NCI-H748 (cell line): Measurements from ENCODE around the gene NEU2.
A peak's percentile ranks its signal among the peaks of the same experiment; 100 is the strongest.
"Not testable (repeated sequence)": the region's sequence is repeated elsewhere in the genome, so short reads cannot be mapped to it uniquely, and the experiment has no call there.

Source experiments
- DNase-seq: peaks from one replicate; lab custom pipeline; 2025; ENCODE audit not compliant: unreplicated experiment; lab: John Stamatoyannopoulos, UW

Gene NEU2

DNA sequence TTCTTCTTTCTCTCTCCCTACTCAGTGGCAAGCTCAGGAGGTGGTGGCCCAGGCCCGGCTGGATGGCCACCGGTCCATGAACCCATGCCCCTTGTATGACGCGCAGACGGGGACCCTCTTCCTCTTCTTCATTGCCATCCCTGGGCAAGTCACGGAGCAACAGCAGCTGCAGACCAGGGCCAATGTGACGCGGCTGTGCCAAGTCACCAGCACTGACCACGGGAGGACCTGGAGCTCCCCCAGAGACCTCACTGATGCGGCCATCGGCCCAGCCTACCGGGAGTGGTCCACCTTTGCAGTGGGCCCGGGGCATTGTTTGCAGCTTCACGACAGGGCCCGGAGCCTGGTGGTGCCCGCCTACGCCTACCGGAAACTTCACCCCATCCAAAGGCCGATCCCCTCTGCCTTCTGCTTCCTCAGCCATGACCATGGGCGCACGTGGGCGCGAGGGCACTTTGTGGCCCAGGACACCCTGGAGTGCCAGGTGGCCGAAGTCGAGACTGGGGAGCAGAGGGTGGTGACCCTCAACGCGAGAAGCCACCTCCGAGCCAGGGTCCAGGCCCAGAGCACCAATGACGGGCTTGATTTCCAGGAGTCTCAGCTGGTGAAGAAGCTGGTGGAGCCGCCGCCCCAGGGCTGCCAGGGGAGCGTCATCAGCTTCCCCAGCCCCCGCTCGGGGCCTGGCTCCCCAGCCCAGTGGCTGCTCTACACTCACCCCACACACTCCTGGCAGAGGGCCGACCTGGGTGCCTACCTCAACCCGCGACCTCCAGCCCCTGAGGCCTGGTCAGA lies 1.8 kb downstream of the NEU2 start:
- no peak for DNase-seq

DNA sequence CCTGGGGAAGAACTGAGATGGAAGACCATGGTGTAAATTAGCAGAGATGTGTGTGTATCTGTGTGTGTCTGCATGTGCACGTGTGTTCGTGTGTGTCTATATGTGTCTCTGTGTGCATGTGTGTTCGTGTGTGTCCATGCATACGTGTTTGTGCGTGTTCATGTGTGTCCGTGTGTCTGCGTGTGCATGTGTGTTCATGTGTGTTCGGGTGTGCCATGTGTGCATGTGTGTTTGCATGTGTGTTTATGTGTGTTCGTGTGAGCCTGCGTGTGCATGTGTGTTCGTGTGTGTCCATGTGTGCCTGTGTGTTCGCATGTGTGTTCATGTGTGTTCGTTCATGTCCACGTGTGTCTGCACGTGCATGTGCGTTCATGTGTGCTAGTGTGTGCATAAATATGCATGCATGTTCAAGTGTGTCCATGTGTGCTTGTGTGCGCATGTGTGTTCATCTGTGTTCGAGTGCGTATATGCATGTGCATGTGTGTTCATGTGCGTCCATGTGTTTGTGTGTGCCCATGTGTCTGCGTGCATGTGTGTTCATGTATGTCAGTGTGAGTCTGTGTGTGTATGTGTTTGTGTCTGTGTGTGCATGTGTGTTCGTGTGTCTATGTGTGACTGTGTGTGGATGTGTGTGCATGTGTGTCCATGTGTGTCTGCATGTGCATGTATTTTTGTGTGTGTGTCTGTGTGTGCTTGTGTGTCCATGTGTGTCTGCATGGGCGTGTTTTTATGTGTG lies 3.1 kb downstream of the NEU2 start:
- DNase-seq, result no peak

- DNase-seq, result no peak
Observed at GRCh38 chr2:233036162-233036838, 3.8 kb downstream of the NEU2 start.

- no peak for DNase-seq
Observed at GRCh38 chr2:233037078-233037477, 4.6 kb downstream of the NEU2 start.

DNA sequence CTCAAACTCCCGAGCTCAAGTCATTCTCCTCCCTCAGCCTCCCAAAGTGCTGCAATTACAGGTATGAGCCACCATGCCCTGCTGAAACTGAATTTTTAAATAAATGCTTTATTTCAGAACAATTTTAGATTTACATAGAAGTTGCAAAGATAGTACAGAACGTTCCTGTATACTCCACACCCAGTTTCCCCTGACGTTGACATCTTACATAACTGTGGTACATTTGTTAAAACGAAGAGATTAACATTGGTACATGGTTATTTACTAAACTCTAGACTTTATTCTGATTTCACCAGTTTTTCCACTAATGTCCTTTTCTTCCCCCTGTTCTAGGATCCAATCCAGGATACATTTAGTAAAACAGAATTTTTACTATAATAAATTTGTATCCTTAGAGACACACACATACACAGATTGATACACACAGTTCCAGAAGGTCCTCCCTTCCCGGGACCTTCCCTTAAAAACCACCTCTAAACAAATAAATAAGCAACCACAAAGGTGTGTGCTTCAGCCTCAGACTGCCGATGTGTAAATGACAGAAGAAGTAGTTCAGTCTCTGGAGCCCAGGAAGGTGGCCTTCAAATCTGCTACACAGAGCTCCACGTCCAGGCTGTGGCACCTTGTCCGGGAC lies 6.9 kb downstream of the NEU2 start:
- DNase-seq, result no peak

DNA sequence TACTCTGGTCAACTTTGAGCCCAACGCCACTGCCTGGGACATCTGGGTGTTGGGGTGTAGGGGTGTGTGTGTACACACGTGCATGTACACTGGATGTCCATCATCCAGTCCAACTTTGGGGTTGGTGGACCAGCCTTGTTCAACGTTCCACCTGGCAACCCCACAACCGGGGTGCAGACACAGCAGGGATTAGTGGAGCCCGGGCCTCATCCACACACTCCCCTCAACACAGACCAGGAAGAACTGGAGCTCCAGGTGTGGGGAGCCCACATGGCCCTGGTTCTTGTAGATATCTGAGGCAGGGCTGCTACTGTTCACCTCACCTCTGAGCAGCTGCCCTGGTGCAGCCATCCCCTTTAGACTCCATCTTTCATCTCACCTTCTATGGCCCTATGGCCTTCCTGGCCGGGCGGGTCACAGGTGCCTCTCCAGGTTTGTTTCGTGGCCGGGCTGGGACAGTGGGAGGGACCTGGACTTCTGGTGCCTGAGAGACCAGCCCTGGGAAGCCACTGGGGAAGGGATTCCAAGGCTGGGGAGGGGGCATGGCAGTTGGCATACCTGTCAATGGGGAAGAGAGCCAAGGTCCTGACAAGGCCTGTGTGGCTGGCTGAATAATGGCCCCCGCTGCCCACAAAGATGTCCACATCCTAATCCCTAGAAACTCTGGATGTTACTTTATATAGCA lies 7.5 kb downstream of the NEU2 start:
- no peak for DNase-seq

DNA sequence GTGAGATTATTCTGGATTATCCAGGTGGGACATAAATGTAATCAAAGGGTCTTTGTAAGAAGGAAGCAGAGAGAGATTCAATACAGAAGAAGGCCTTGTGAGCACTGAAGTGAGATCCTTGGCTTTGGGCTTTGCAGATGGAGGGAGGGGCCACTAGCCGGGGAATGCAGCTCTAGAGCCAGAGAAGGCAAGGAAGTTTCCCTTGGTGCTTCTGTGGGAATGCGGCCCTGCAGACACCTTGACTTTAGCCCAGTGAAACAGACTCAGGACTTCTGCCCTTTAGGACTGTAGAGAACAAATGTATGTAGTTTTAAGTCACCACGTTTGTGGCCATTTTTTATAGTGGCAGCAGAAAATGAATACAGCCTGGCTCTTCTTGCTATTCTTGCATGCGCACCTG lies 8.1 kb downstream of the NEU2 start:
- no peak for DNase-seq

- no peak for DNase-seq
Observed at GRCh38 chr2:233041722-233042323, 9.4 kb downstream of the NEU2 start.

DNA sequence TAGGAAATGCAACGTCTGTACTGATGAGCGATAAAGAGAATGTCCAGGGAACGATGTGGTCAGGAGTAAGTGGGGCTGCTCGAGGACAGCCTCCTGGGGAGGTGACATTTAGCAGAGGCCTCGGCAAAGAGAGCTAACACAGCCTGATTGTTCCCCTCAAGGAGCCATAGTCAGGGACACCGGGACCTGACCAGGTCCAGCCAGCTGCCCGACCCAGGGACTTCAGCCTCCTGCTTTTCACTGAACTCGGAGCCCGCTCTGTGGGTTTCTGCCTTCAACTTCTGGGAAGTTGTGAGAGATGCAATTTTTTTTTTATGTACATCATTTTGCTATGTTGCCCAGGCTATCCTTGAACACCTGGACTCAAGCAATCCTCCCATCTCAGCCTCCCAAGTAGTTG lies 10.1 kb downstream of the NEU2 start:
- no peak for DNase-seq

DNA sequence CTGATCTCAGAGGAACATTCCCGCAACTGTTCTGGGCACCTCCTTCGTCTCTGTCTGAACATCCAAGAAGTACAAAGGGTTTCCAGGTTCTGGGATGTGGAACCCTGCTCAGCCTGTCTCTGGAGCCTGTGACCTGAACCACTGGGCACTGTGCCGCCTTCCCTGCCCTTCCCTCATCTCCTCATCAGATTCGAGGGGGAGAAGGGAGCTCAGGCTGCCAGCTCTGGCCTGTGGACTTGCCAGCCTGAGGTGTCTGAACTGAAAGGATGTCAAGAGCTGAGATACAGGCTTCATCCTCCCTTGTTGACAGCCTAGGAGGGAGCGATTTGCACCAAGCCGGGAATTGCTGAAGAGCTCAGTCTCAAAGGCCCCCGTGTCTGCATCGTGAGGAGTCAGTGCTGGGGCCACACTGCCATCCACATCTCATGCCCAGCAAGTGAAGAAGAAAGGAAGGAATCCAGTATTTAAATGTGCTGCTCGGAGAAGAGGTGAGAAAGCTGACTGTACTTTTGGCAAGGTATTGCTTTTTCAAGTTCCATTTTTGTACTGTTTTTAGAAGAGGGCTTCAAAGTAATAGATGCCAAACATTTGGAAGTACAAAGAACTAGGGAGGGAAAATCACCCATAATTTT lies 12.6 kb downstream of the NEU2 start:
- DNase-seq, result no peak

- no peak for DNase-seq
Observed at GRCh38 chr2:233047206-233047605, 14.7 kb downstream of the NEU2 start.

DNA sequence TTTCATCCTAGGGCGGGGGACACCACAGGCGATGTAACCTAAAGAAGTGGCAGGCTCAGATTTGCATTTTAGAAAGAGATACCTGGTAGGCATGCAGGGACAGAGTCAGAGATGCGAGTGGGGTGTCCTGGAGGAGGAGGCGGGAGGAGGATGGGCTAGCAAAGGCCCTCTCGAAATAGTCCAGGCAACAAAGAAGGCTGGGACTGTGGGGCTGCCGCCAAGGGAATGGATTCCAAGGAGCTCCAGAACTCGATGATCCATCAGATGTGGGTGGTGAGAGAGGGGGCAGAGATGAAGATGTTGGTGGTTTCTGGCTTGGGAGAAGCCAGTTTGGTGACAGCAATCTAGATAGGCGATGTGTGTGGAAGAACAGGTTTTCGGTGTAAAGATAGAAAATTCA lies 15.2 kb downstream of the NEU2 start:
- no peak for DNase-seq

GRCh38 chr2:233048569-233049193 lies 16.2 kb downstream of the NEU2 start:
- no peak for DNase-seq

- no peak for DNase-seq
Observed at GRCh38 chr2:233049194-233049761, 16.8 kb downstream of the NEU2 start.

GRCh38 chr2:233051241-233052149 lies 19.0 kb downstream of the NEU2 start:
- DNase-seq, result no peak

- not testable (repeated sequence) for DNase-seq
Observed at GRCh38 chr2:233052517-233052916, 20.0 kb downstream of the NEU2 start.

- peak; percentile 54 for DNase-seq
Observed at GRCh38 chr2:233053928-233054784, 21.7 kb downstream of the NEU2 start.
